GM23338 (cell line): ENCODE data around the gene UNC80. TPM values are rescaled to one million over a fixed set of nuclear protein-coding genes. Genes with fewer than 3 reads are reported as not detected.

ENCODE experiments used
- ATAC-seq: fragments of 200-7000 bp; cut with Tn5 transposase; 3 replicates; pipeline ENCODE4 v1.9.1; 2020
- DNase-seq: peaks from one replicate; pipeline ENCODE4 v3.0.0-alpha.2; 2015; ENCODE audit warnings: low spot score
- H2AFZ ChIP-seq: fragments of 200-600 bp; sonication (generic); 2 replicates; pipeline ENCODE4 v1.8.0; 2016; ENCODE audit warnings: antibody characterized with exemption, mild to moderate bottlenecking, moderate library complexity
- H3F3A ChIP-seq: fragments of 200-600 bp; sonication (generic); replicated peaks from 2 replicates; pipeline ENCODE4 v1.8.0; 2017; ENCODE audit warnings: antibody characterized with exemption, mixed run types, low read depth
- H3K27ac ChIP-seq: fragments of 200-600 bp; sonication (generic); 2 replicates; pipeline ENCODE4 v1.6.1; 2016; ENCODE audit warnings: low read depth
- H3K27me3 ChIP-seq: fragments of 200-600 bp; sonication (generic); 2 replicates; pipeline ENCODE4 v1.8.0; 2016; ENCODE audit warnings: mild to moderate bottlenecking, mixed run types, moderate library complexity; ENCODE audit not compliant: insufficient read depth
- H3K36me3 ChIP-seq: fragments of 200-600 bp; sonication (generic); 2 replicates; pipeline ENCODE4 v1.8.0; 2016; ENCODE audit warnings: mild to moderate bottlenecking; ENCODE audit not compliant: insufficient read depth
- H3K4me1 ChIP-seq: fragments of 200-600 bp; sonication (generic); 2 replicates; pipeline ENCODE4 v1.8.0; 2016; ENCODE audit warnings: mild to moderate bottlenecking, moderate library complexity; ENCODE audit not compliant: insufficient read depth
- H3K4me2 ChIP-seq: fragments of 200-600 bp; sonication (generic); 2 replicates; pipeline ENCODE4 v1.7.1; 2017; ENCODE audit warnings: mixed run types
- H3K4me3 ChIP-seq: fragments of 200-600 bp; sonication (generic); 2 replicates; pipeline ENCODE4 v1.6.1; 2016; ENCODE audit warnings: mixed run types
- H3K79me2 ChIP-seq: fragments of 200-600 bp; sonication (generic); replicated peaks from 2 replicates; pipeline ENCODE4 v1.8.0; 2017; ENCODE audit warnings: mild to moderate bottlenecking; ENCODE audit not compliant: insufficient read depth
- H3K9me2 ChIP-seq: fragments of 200-600 bp; sonication (generic); 2 replicates; pipeline ENCODE4 v1.8.0; 2017; ENCODE audit not compliant: insufficient read depth
- H4K20me1 ChIP-seq: fragments of 200-600 bp; sonication (generic); replicated peaks from 2 replicates; pipeline ENCODE4 v1.8.0; 2017; ENCODE audit warnings: mild to moderate bottlenecking; ENCODE audit not compliant: insufficient read depth
- H3K27ac Mint-ChIP-seq: 2 replicates; pipeline ENCODE4 v1.8.0; 2020; ENCODE audit warnings: inconsistent platforms, mild to moderate bottlenecking, moderate library complexity, mixed read lengths
- H3K27me3 Mint-ChIP-seq: 3 replicates; pipeline ENCODE4 v1.8.0; 2022; ENCODE audit warnings: low read depth, mild to moderate bottlenecking, moderate library complexity, mixed read lengths, inconsistent platforms; ENCODE audit not compliant: insufficient read depth, poor library complexity
- H3K36me3 Mint-ChIP-seq: 3 replicates; pipeline ENCODE4 v1.8.0; 2021; ENCODE audit warnings: low read depth, mild to moderate bottlenecking, inconsistent platforms, moderate library complexity, mixed read lengths
- H3K4me1 Mint-ChIP-seq: 3 replicates; pipeline ENCODE4 v1.8.0; 2020; ENCODE audit warnings: mild to moderate bottlenecking, inconsistent platforms, mixed read lengths
- H3K4me3 Mint-ChIP-seq: 3 replicates; pipeline ENCODE4 v1.8.0; 2021; ENCODE audit warnings: moderate library complexity, mild to moderate bottlenecking, inconsistent platforms, mixed read lengths
- H3K9me3 Mint-ChIP-seq: 3 replicates; pipeline ENCODE4 v1.8.0; 2020; ENCODE audit warnings: moderate library complexity, mild to moderate bottlenecking, inconsistent platforms, mixed read lengths
- CREB1 ChIP-seq: fragments of 250-450 bp; sonication (Bioruptor Pico); IDR thresholded peaks from 2 replicates; pipeline ENCODE4 v1.5.0; 2020; ENCODE audit warnings: low read depth, mild to moderate bottlenecking, moderate library complexity
- CTCF ChIP-seq, 2 experiments: fragments of 200-600 bp in 1 of 2; sonication (generic) in 1 of 2; conservative IDR thresholded peaks; 2 replicates each; pipeline versions ENCODE4 v1.5.1 to v1.6.1; 2016 to 2017; ENCODE audit warnings: antibody characterized with exemption in 2 of 2, low read depth in 2 of 2, mild to moderate bottlenecking in 2 of 2, moderate library complexity in 1 of 2
- NANOG ChIP-seq: IDR thresholded peaks from 2 replicates; pipeline ENCODE4 v1.6.1; 2016; ENCODE audit warnings: antibody characterized with exemption, borderline replicate concordance
- POLR2AphosphoS5 ChIP-seq: IDR thresholded peaks from 2 replicates; pipeline ENCODE4 v1.6.1; 2016; ENCODE audit warnings: antibody characterized with exemption, low read depth
- STAT1 ChIP-seq: IDR thresholded peaks from one replicate; pipeline ENCODE4 v1.6.1; 2016; ENCODE audit warnings: antibody characterized with exemption; ENCODE audit not compliant: unreplicated experiment
- ZNF114 ChIP-seq: fragments of 250-450 bp; sonication (Bioruptor Pico); IDR thresholded peaks from 2 replicates; pipeline ENCODE4 v1.5.0; 2020; ENCODE audit warnings: mild to moderate bottlenecking, moderate library complexity
- polyA plus RNA-seq: library from polyadenylated mRNA; unstranded; fragments of >200 nt; fragmentation: Nextera tagmentation; extraction: Ambion mirVana; gene quantifications from 2 replicates; pipeline ENCODE4 v1.2.1, GENCODE V29; 2016
- total RNA-seq: library from RNA; depleted of rRNA; stranded (reverse); fragments of >200 nt; shearing (Covaris generic); gene quantifications from 2 replicates; pipeline ENCODE4 v1.2.3, GENCODE V29; 2014
- TF ChIP-seq, protein P1 (sequence below): fragments of 250-450 bp; sonication (Bioruptor Pico); IDR thresholded peaks from 2 replicates; pipeline ENCODE4 v1.5.0; 2020; ENCODE audit warnings: mild to moderate bottlenecking, moderate library complexity

Gene UNC80
- total and polyA plus RNA-seq, 2 experiments from 2014 or later, result 0.11 to 1.5 TPM

GRCh38 chr2:209788925-209789324 lies 17.3 kb downstream of the UNC80 start (continued):
- TF ChIP-seq CREB1 (no peak), CTCF (conservative IDR thresholded peaks at IDR 0.05; ENCODE audit: low read depth in 2 of 2) (no peak), POLR2AphosphoS5 (no peak), NANOG (no peak), STAT1 (no peak)
- TF ChIP-seq, protein P1, sequence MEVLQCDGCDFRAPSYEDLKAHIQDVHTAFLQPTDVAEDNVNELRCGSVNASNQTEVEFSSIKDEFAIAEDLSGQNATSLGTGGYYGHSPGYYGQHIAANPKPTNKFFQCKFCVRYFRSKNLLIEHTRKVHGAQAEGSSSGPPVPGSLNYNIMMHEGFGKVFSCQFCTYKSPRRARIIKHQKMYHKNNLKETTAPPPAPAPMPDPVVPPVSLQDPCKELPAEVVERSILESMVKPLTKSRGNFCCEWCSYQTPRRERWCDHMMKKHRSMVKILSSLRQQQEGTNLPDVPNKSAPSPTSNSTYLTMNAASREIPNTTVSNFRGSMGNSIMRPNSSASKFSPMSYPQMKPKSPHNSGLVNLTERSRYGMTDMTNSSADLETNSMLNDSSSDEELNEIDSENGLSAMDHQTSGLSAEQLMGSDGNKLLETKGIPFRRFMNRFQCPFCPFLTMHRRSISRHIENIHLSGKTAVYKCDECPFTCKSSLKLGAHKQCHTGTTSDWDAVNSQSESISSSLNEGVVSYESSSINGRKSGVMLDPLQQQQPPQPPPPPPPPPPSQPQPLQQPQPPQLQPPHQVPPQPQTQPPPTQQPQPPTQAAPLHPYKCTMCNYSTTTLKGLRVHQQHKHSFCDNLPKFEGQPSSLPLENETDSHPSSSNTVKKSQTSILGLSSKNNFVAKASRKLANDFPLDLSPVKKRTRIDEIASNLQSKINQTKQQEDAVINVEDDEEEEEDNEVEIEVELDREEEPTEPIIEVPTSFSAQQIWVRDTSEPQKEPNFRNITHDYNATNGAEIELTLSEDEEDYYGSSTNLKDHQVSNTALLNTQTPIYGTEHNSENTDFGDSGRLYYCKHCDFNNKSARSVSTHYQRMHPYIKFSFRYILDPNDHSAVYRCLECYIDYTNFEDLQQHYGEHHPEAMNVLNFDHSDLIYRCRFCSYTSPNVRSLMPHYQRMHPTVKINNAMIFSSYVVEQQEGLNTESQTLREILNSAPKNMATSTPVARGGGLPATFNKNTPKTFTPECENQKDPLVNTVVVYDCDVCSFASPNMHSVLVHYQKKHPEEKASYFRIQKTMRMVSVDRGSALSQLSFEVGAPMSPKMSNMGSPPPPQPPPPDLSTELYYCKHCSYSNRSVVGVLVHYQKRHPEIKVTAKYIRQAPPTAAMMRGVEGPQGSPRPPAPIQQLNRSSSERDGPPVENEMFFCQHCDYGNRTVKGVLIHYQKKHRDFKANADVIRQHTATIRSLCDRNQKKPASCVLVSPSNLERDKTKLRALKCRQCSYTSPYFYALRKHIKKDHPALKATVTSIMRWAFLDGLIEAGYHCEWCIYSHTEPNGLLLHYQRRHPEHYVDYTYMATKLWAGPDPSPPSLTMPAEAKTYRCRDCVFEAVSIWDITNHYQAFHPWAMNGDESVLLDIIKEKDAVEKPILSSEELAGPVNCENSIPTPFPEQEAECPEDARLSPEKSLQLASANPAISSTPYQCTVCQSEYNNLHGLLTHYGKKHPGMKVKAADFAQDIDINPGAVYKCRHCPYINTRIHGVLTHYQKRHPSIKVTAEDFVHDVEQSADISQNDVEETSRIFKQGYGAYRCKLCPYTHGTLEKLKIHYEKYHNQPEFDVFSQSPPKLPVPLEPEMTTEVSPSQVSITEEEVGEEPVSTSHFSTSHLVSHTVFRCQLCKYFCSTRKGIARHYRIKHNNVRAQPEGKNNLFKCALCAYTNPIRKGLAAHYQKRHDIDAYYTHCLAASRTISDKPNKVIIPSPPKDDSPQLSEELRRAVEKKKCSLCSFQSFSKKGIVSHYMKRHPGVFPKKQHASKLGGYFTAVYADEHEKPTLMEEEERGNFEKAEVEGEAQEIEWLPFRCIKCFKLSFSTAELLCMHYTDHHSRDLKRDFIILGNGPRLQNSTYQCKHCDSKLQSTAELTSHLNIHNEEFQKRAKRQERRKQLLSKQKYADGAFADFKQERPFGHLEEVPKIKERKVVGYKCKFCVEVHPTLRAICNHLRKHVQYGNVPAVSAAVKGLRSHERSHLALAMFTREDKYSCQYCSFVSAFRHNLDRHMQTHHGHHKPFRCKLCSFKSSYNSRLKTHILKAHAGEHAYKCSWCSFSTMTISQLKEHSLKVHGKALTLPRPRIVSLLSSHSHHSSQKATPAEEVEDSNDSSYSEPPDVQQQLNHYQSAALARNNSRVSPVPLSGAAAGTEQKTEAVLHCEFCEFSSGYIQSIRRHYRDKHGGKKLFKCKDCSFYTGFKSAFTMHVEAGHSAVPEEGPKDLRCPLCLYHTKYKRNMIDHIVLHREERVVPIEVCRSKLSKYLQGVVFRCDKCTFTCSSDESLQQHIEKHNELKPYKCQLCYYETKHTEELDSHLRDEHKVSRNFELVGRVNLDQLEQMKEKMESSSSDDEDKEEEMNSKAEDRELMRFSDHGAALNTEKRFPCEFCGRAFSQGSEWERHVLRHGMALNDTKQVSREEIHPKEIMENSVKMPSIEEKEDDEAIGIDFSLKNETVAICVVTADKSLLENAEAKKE (CRISPR knock-in tag), result no peak

DNA sequence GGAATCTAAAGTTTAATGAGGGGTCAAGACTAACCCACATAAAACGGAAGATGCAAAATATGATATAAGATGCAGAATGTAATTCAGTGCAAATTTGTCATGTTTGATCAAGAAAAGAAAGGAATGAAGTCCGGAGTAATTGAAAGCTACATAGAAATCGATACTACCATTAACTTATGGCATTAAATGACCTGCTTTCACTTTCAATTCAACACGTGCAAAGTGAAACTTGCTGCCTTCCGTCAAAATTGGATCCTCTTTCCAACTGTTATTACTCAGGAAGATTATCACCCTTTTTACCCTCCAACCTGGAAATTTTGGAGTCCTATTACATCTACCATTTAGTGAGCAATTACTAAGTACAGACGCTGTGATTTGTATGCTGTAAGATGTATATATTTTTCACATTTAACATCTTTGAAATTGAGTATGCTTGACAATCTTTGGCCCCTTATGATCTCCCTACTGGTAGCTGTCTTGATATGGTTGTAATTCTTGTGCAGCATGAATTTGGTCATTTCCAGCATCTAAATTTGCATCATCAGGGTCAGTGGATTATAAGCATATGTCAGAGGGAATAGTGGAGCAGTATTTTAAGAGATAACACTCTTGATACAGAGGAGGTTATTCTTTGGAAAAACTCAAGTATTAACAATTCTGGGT lies 18.6 kb downstream of the UNC80 start:
- no peaks in the 10 kb centered on the region for H3K36me3 ChIP-seq
- peaks cover 4% of the 10 kb centered on the region for H3K4me1 ChIP-seq
- H3K4me2 ChIP-seq, result no peak overlapping the region
- no peak overlapping the region for H3K27ac Mint-ChIP-seq
- peaks cover 7% of the 10 kb centered on the region for H3K9me3 Mint-ChIP-seq
- no peaks in the 10 kb centered on the region for H3K27me3 Mint-ChIP-seq
- no peak overlapping the region for H3K4me3 ChIP-seq
- TF ChIP-seq, protein P1 (CRISPR knock-in tag), result no peak
- TF ChIP-seq ZNF114 (CRISPR knock-in tag), result no peak
- no peaks in the 10 kb centered on the region for H3K27me3 ChIP-seq
- no peak overlapping the region for H2AFZ ChIP-seq
- H3K27ac ChIP-seq, result no peak overlapping the region
- DNase-seq, result no peak
- no peaks in the 10 kb centered on the region for H3F3A ChIP-seq
- H4K20me1 ChIP-seq, result no peaks in the 10 kb centered on the region
- no peaks in the 10 kb centered on the region for H3K79me2 ChIP-seq
- H3K36me3 Mint-ChIP-seq, result peaks cover 6% of the 10 kb centered on the region; the same call in 2 of the 3 replicates
- no peak overlapping the region for H3K4me3 Mint-ChIP-seq
- H3K9me2 ChIP-seq, result no peaks in the 10 kb centered on the region
- peaks cover 23% of the 10 kb centered on the region for H3K4me1 Mint-ChIP-seq
- no peak for ATAC-seq
